ENCODE results near the gene TXN. TPM values are rescaled to one million over a fixed set of nuclear protein-coding genes. Genes with fewer than 3 reads are reported as not detected.

TXN gene
- total and polyA plus RNA-seq, 2 donors (not counting 1 experiment from before 2014, with no cell fraction given) = 355 to 700 TPM

DNA sequence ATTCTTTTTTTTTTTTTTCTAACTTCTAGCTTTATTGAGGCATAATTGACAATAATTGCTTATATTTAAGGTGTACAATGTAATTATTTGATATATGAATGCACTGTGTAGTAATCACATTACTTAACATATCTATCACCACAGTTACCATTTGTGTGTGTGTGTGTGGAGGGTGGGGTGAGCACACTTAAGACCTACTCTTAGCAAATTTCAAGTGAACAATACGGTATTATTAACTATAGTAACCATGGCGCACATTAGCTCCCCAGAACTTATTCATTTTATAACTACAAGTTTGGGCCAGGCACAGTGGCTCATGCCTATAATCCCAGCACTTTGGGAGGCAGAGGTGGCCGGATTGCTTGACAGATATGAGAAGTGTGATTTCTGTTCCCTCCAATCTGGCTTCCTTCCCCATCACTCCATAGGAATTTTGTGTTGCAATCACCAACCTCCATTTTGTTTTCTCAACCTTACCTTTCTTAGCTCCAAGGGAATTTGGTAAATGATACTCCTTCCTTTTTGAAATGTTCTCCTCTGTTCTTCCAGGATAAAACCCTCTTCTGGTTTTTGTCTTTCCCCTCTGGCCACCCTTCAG lies 14.9 kb downstream of the TXN start:
- TF ChIP-seq, protein P1, sequence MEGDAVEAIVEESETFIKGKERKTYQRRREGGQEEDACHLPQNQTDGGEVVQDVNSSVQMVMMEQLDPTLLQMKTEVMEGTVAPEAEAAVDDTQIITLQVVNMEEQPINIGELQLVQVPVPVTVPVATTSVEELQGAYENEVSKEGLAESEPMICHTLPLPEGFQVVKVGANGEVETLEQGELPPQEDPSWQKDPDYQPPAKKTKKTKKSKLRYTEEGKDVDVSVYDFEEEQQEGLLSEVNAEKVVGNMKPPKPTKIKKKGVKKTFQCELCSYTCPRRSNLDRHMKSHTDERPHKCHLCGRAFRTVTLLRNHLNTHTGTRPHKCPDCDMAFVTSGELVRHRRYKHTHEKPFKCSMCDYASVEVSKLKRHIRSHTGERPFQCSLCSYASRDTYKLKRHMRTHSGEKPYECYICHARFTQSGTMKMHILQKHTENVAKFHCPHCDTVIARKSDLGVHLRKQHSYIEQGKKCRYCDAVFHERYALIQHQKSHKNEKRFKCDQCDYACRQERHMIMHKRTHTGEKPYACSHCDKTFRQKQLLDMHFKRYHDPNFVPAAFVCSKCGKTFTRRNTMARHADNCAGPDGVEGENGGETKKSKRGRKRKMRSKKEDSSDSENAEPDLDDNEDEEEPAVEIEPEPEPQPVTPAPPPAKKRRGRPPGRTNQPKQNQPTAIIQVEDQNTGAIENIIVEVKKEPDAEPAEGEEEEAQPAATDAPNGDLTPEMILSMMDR (conservative IDR thresholded peaks at IDR 0.05 in 1 of 2, IDR thresholded peaks at IDR 0.05 in 1 of 2; ENCODE audit: low read depth in 1 of 2, low read length in 2 of 2) = no peak
- no peak for TF ChIP-seq EZH2 (IDR thresholded peaks at IDR 0.05; ENCODE audit: low read length, missing control alignments)
- DNase-seq (ENCODE audit: low read depth in 2 of 2) = peak in 1 of 2 donors; percentile 36
- no peak overlapping the region for H3K4me3 ChIP-seq (replicated peaks in 1 of 4; ENCODE audit: control extremely low read depth in 1 of 4, insufficient read depth in 1 of 4, low read depth in 3 of 4, low read length in 4 of 4)
- H3K4me2 ChIP-seq (ENCODE audit: extremely low read depth, insufficient read depth, low read length) = no peak overlapping the region
- H4K20me1 ChIP-seq (ENCODE audit: control insufficient read depth, extremely low read depth, insufficient read depth, low read length) = no peaks in the 10 kb centered on the region
- H3K9ac ChIP-seq (ENCODE audit: insufficient read depth, low read length) = no peak overlapping the region
- H3K36me3 ChIP-seq (ENCODE audit: control insufficient read depth, insufficient read depth, low read length) = peaks cover 3% of the 10 kb centered on the region
- no peak overlapping the region for H2AFZ ChIP-seq (ENCODE audit: low read length)
- no peaks in the 10 kb centered on the region for H3K27me3 ChIP-seq (ENCODE audit: control insufficient read depth, insufficient read depth, low read length)
- peaks cover under 1% of the 10 kb centered on the region for H3K79me2 ChIP-seq (ENCODE audit: control insufficient read depth, insufficient read depth, low read length)
- H3K4me1 ChIP-seq (ENCODE audit: control insufficient read depth, extremely low read depth, insufficient read depth, low read length) = no peaks in the 10 kb centered on the region
- H3K27ac ChIP-seq (ENCODE audit: insufficient read depth, low read length) = no peak overlapping the region
- H3K9me3 ChIP-seq (ENCODE audit: control insufficient read depth, insufficient read depth, low read depth, low read length) = no peaks in the 10 kb centered on the region

DNA sequence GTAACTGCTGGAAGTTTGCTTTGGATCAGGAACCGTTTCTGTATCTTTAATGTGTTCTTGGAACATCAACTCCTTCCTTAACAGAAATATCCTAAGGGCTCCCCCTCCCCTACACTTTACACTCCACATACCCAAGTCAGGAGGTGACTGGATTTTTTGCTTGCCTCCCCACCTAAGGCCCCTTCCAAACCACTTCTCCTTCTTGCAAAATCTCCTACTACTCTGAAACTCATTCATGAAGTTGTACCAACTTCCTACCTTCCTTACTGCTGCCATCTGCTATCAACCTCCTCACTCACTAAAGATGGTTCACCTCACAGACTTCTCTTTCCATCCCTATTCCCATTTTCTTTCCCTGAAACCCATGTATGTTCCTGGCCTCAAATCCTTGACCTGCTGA lies 16.1 kb downstream of the TXN start:
- H3K9me3 ChIP-seq (ENCODE audit: control insufficient read depth, insufficient read depth, low read depth, low read length) = no peaks in the 10 kb centered on the region
- no peak overlapping the region for H3K27ac ChIP-seq (ENCODE audit: insufficient read depth, low read length)
- TF ChIP-seq, protein P1 (conservative IDR thresholded peaks at IDR 0.05 in 1 of 2, IDR thresholded peaks at IDR 0.05 in 1 of 2; ENCODE audit: low read depth in 1 of 2, low read length in 2 of 2) = no peak
- no peak for TF ChIP-seq EZH2 (IDR thresholded peaks at IDR 0.05; ENCODE audit: low read length, missing control alignments)
- no peak overlapping the region for H3K9ac ChIP-seq (ENCODE audit: insufficient read depth, low read length)
- no peak overlapping the region for H3K4me3 ChIP-seq (replicated peaks in 1 of 4; ENCODE audit: control extremely low read depth in 1 of 4, insufficient read depth in 1 of 4, low read depth in 3 of 4, low read length in 4 of 4)
- DNase-seq (ENCODE audit: low read depth in 2 of 2) = no peak
- H2AFZ ChIP-seq (ENCODE audit: low read length) = no peak overlapping the region
- peaks cover 1% of the 10 kb centered on the region for H3K36me3 ChIP-seq (ENCODE audit: control insufficient read depth, insufficient read depth, low read length)
- no peaks in the 10 kb centered on the region for H3K79me2 ChIP-seq (ENCODE audit: control insufficient read depth, insufficient read depth, low read length)
- H3K4me2 ChIP-seq (ENCODE audit: extremely low read depth, insufficient read depth, low read length) = no peak overlapping the region
- H3K27me3 ChIP-seq (ENCODE audit: control insufficient read depth, insufficient read depth, low read length) = no peaks in the 10 kb centered on the region
- H4K20me1 ChIP-seq (ENCODE audit: control insufficient read depth, extremely low read depth, insufficient read depth, low read length) = no peaks in the 10 kb centered on the region
- H3K4me1 ChIP-seq (ENCODE audit: control insufficient read depth, extremely low read depth, insufficient read depth, low read length) = no peaks in the 10 kb centered on the region

DNA sequence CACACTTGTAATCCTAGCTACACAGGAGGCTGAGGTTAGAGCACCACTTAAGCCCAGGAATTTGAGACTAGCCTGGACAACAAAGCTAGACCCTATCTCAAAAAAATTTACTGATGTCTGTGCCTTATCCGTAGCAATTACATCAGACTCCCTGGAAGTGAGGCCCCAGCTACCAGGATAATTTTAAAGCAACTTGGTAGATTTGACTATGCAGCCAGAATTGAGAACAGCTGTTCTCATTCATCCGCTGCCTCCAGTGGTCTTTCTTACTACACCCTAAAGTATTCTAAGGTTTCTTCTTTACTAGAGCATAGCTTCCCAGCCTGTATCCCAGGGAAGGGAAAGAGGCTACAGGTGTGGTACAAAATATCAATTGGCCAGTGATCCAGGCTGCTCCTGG lies 28.0 kb downstream of the TXN start:
- DNase-seq (ENCODE audit: low read depth in 2 of 2) = peak in 1 of 2 donors; percentile 12
- Histone ChIP-seq H3K9ac (ENCODE audit: insufficient read depth, low read length) (no peak overlapping the region), H2AFZ (ENCODE audit: low read length) (no peak overlapping the region), H3K4me1 (ENCODE audit: control insufficient read depth, extremely low read depth, insufficient read depth, low read length) (no peaks in the 10 kb centered on the region), H3K27ac (ENCODE audit: insufficient read depth, low read length) (no peak overlapping the region), H4K20me1 (ENCODE audit: control insufficient read depth, extremely low read depth, insufficient read depth, low read length) (no peaks in the 10 kb centered on the region), H3K27me3 (ENCODE audit: control insufficient read depth, insufficient read depth, low read length) (no peaks in the 10 kb centered on the region), H3K36me3 (ENCODE audit: control insufficient read depth, insufficient read depth, low read length) (no peaks in the 10 kb centered on the region), H3K9me3 (ENCODE audit: control insufficient read depth, insufficient read depth, low read depth, low read length) (no peaks in the 10 kb centered on the region), H3K4me2 (ENCODE audit: extremely low read depth, insufficient read depth, low read length) (no peak overlapping the region), H3K4me3 (replicated peaks in 1 of 4; ENCODE audit: control extremely low read depth in 1 of 4, insufficient read depth in 1 of 4, low read depth in 3 of 4, low read length in 4 of 4) (no peak overlapping the region), H3K79me2 (ENCODE audit: control insufficient read depth, insufficient read depth, low read length) (no peaks in the 10 kb centered on the region)
- no peak for TF ChIP-seq EZH2 (IDR thresholded peaks at IDR 0.05; ENCODE audit: low read length, missing control alignments)
- TF ChIP-seq, protein P1 (conservative IDR thresholded peaks at IDR 0.05 in 1 of 2, IDR thresholded peaks at IDR 0.05 in 1 of 2; ENCODE audit: low read depth in 1 of 2, low read length in 2 of 2) = no peak
